ENCODE measurements around the gene VMP1.
"Not testable (repeated sequence)": the region's sequence is repeated elsewhere in the genome, so short reads cannot be mapped to it uniquely, and the experiment has no call there.

GRCh38 chr17:59850311-59850710 is 142.9 kb downstream of the VMP1 start:
- TF ChIP-seq CTCF (IDR thresholded peaks at IDR 0.05; ENCODE audit: low read depth, low read length, poor library complexity, severe bottlenecking); EZH2phosphoT487 (IDR thresholded peaks at IDR 0.05; ENCODE audit: borderline replicate concordance, low read length): not testable (repeated sequence)
